ENCODE results near the gene SLC7A4.
"Not testable (repeated sequence)": the region's sequence is repeated elsewhere in the genome, so short reads cannot be mapped to it uniquely, and the experiment has no call there.

The SLC7A4 gene

GRCh38 chr22:21076912-21077625 is 44.7 kb upstream of the SLC7A4 start:
- in situ Hi-C loops (cut with MboI; ENCODE audit: low pct_unique_long_range_greater_than_20kb, low sequenced_read_pairs, unreplicated experiment) = no loop called here
- no peak for DNase-seq (ENCODE audit: low spot score)

DNA sequence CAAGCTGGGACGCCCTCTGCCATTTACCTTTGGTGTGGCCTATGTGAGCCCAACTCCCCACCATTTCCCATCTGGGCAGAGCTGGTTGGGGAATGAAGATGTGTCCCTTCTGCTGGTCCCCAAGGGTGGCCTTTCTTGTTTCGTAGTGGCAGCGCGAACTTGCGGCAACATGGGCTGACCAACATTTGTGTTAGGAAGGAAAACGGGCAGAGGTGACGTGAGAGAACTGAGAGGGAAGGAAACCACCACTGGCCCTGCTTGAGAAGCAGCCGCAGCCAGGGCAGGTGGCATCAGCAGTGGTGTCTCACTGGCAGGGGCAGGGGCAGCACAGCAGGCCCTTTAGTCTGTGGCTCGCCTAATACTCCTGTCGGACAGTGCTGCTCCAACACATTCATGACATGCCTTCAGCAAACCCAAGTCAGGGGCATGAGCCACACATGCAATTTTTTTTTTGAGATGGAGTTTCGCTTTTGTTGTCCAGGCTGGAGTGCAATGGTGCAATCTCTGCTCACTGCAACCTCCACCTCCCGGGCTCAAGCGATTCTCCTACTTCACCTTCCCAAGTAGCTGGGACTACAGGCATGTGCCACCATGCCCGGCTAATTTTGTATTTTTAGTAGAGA is 43.3 kb upstream of the SLC7A4 start:
- in situ Hi-C loops (cut with MboI; ENCODE audit: low pct_unique_long_range_greater_than_20kb, low sequenced_read_pairs, unreplicated experiment) = no loop called here
- no peak for DNase-seq (ENCODE audit: low spot score)
- TF ChIP-seq, protein P1, sequence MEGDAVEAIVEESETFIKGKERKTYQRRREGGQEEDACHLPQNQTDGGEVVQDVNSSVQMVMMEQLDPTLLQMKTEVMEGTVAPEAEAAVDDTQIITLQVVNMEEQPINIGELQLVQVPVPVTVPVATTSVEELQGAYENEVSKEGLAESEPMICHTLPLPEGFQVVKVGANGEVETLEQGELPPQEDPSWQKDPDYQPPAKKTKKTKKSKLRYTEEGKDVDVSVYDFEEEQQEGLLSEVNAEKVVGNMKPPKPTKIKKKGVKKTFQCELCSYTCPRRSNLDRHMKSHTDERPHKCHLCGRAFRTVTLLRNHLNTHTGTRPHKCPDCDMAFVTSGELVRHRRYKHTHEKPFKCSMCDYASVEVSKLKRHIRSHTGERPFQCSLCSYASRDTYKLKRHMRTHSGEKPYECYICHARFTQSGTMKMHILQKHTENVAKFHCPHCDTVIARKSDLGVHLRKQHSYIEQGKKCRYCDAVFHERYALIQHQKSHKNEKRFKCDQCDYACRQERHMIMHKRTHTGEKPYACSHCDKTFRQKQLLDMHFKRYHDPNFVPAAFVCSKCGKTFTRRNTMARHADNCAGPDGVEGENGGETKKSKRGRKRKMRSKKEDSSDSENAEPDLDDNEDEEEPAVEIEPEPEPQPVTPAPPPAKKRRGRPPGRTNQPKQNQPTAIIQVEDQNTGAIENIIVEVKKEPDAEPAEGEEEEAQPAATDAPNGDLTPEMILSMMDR (IDR thresholded peaks at IDR 0.05; ENCODE audit: extremely low read depth, insufficient read depth, missing control alignments) = no peak

More at GRCh38 chr22:21076912-21077625, 44.7 kb upstream of the SLC7A4 start:
- TF ChIP-seq, protein P1 (IDR thresholded peaks at IDR 0.05; ENCODE audit: extremely low read depth, insufficient read depth, missing control alignments) = no peak

DNA sequence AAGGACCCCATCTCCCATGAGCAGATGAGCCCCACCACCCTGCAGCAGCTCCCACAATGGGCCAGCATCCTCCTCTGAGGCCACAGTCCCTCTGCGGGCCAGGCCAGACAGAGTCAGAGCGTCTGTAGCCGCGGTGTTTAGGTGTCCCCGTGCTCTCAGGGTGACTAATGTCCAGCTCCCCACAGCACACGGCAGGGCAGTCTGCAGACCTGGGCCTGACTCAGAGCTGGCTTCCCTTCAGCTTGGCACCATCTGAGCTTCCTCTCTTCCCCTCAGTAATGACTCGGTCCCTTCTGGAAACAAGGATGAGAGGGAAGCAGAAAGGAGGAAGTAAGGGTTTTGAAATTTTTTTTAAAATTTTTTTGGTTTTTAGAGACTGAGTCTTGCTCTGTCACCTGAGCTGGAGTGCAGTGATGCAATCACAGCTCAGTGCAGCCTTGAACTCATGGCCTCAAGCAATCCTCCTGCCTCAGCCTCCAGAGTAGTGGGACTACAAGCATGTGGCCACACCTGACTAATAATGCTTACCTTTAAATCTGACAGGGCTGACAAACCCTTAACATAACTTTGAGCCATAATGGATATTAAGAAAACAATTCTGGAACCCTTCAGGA is 41.8 kb upstream of the SLC7A4 start:
- in situ Hi-C loops (cut with MboI; ENCODE audit: low pct_unique_long_range_greater_than_20kb, low sequenced_read_pairs, unreplicated experiment) = no loop called here
- TF ChIP-seq, protein P1 (IDR thresholded peaks at IDR 0.05; ENCODE audit: extremely low read depth, insufficient read depth, missing control alignments) = no peak
- no peak for DNase-seq (ENCODE audit: low spot score)

DNA sequence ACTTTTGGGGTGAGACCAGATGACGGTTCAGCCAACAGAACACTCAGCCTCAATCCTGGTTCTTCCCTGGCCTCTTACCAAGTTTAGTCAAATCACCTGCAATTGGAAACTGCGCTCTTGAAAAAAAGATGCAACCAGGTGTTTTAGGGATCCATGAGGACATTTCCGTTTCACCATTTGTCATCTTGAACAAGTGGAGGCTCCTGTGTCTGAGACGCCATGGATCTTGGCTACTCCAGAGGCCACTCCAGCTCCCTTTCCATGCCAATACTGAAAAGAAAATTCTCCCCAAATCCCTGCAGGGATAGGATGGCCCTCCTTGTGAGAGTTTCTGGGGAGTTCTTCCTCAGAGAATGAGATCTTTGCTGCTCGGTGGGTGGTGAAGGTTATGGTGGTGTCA is 41.1 kb upstream of the SLC7A4 start:
- in situ Hi-C loops (cut with MboI; ENCODE audit: low pct_unique_long_range_greater_than_20kb, low sequenced_read_pairs, unreplicated experiment) = no loop called here
- TF ChIP-seq, protein P1 (IDR thresholded peaks at IDR 0.05; ENCODE audit: extremely low read depth, insufficient read depth, missing control alignments) = no peak
- no peak for DNase-seq (ENCODE audit: low spot score)

DNA sequence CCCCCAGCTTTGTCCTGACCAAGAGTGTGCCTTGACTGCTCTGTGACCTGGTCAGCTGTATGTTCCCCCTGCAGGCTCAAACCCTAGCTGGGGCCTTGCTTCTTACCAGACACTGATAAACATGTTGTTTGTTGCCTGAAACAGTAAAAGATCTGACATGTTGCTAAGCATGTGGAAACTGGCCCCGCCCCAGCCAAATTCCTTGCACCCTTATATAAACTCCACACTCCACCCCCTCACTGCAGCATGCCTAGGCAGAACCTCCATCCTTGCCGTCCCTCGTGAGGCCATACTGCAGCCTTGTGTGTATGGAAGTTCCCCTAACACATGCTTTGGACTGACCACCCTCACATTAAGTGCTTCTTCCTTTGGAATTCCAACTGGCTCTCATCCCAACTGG is 40.7 kb upstream of the SLC7A4 start:
- DNase-seq (ENCODE audit: low spot score) = no peak
- in situ Hi-C loops (cut with MboI; ENCODE audit: low pct_unique_long_range_greater_than_20kb, low sequenced_read_pairs, unreplicated experiment) = no loop called here
- TF ChIP-seq, protein P1 (IDR thresholded peaks at IDR 0.05; ENCODE audit: extremely low read depth, insufficient read depth, missing control alignments) = no peak

DNA sequence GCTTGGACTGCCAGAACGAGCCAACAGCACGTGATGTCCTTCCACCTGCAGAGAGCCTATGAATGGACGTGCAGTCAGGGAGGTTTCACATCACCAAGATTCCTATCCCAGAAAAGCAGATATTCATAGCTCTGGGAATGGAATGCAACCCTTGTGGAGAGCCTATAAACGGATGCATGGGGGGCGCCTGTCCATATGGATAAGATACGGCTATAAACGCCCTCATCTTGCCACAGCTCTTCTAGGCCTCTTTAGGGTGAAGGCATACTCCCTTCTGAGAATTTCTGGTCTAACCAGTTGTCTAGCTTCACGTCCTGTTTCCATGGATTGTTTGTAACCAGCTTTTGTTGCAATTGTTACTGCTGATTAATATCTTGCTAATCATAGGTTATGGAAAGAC is 39.4 kb upstream of the SLC7A4 start:
- in situ Hi-C loops (cut with MboI; ENCODE audit: low pct_unique_long_range_greater_than_20kb, low sequenced_read_pairs, unreplicated experiment); DNase-seq (ENCODE audit: low spot score): not testable (repeated sequence)

Data from GM13977 (cell line).